Duodenal mucosa (tissue), 2 donors: ENCODE measurements around the gene VBP1.
"Not testable (repeated sequence)": the region's sequence is repeated elsewhere in the genome, so short reads cannot be mapped to it uniquely, and the experiment has no call there.

ENCODE experiments used
- H3K27ac ChIP-seq: one replicate; pipeline ENCODE4 v1.7.0; 2013; ENCODE audit warnings: low read depth, low read length
- H3K27me3 ChIP-seq, 2 donors: one replicate each; pipeline ENCODE4 v1.7.0; 2013; ENCODE audit warnings: low read length in 2 of 2, control low read depth in 1 of 2; ENCODE audit not compliant: insufficient read depth in 2 of 2, control insufficient read depth in 1 of 2
- H3K36me3 ChIP-seq, 2 donors: one replicate each; pipeline ENCODE4 v1.7.0; 2013; ENCODE audit warnings: low read length in 2 of 2, control low read depth in 1 of 2; ENCODE audit not compliant: insufficient read depth in 2 of 2, control insufficient read depth in 1 of 2
- H3K4me1 ChIP-seq, 2 donors: one replicate each; pipeline ENCODE4 v1.7.0; 2013; ENCODE audit warnings: low read length in 2 of 2, control low read depth in 1 of 2; ENCODE audit not compliant: insufficient read depth in 2 of 2, control insufficient read depth in 1 of 2
- H3K4me3 ChIP-seq, 2 donors: one replicate each; pipeline ENCODE4 v1.7.0; 2013; ENCODE audit warnings: low read length in 2 of 2, low read depth in 1 of 2
- H3K9ac ChIP-seq, 2 donors: one replicate each; pipeline ENCODE4 v1.7.0; 2013; ENCODE audit warnings: low read length in 2 of 2, low read depth in 1 of 2
- H3K9me3 ChIP-seq, 2 donors: one replicate each; pipeline ENCODE4 v1.7.0; 2013; ENCODE audit warnings: low read length in 2 of 2, control low read depth in 1 of 2; ENCODE audit not compliant: control insufficient read depth in 1 of 2

Gene VBP1

DNA sequence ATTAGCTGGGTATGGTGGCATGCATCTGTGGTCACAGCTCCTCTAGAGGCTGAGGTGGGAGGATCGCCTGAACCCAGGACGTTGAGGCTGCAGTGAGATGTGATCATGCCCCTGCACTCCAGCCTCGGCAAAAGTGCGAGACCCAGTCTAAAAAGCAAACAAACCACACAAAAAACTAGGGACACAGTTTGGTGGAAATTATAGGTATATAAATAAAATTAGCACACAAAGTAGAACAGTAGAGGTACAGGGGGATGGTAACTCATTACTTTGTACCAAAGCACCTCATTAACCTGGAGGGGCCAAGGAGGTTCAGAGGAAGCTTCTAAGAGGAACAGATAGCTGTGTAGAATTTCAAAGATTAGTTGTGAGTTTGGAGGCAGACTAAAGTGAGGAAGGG, 5.1 kb downstream of the VBP1 start:
- peaks cover 0 to 11% of the 10 kb centered on the region in 2 donors for H3K4me1 ChIP-seq
- H3K36me3 ChIP-seq = peaks cover 0 to 14% of the 10 kb centered on the region in 2 donors
- no peak overlapping the region for H3K9ac ChIP-seq
- H3K27me3 ChIP-seq = no peaks in the 10 kb centered on the region
- H3K4me3 ChIP-seq = no peak overlapping the region
- H3K27ac ChIP-seq = no peak overlapping the region
- no peaks in the 10 kb centered on the region for H3K9me3 ChIP-seq

DNA sequence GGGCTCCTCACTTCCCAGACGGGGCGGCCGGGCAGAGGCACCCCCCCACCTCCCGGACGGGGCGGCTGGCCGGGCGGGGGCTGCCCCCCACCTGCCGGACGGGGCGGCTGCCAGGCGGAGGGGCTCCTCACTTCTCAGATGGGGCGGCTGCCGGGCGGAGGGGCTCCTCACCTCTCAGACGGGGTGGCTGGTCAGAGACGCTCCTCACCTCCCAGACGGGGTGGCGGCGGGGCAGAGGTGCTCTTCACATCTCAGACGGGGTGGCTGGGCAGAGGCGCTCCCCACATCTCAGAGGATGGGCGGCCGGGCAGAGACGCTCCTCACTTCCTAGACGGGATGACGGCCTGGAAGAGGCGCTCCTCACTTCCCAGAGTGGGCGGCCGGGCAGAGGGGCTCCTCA, 7.5 kb downstream of the VBP1 start:
- peaks cover 8 to 29% of the 10 kb centered on the region in 2 donors for H3K36me3 ChIP-seq
- H3K9me3 ChIP-seq = not testable (repeated sequence)

DNA sequence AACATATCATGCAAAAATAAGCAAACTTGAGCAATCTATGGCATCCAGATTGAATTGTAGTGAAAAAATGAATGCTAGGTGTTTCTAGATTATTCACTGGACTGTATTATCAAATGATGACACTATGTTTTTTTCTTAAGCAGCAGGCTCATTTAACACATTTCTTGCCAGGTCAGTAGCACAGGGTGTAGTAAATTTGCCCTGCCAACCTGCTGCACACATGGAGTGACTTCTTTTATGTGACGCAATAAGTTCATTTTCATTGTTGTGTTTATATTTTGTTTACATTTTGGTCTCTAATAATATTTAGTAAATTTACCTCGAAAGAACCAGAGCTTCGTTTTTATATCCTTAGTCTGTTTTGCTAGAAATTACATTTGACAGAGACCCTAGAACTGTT, 9.5 kb downstream of the VBP1 start:
- Histone ChIP-seq H3K36me3 (peaks cover 11 to 27% of the 10 kb centered on the region in 2 donors), H3K27me3 (no peaks in the 10 kb centered on the region), H3K9ac (no peak overlapping the region), H3K4me1 (no peaks in the 10 kb centered on the region), H3K4me3 (no peak overlapping the region), H3K27ac (no peak overlapping the region), H3K9me3 (no peaks in the 10 kb centered on the region)

More for the DNA sequence above, 7.5 kb downstream of the VBP1 start:
- H3K4me1 ChIP-seq, H3K27ac ChIP-seq, H3K27me3 ChIP-seq, H3K9ac ChIP-seq, H3K4me3 ChIP-seq: not testable (repeated sequence)

DNA sequence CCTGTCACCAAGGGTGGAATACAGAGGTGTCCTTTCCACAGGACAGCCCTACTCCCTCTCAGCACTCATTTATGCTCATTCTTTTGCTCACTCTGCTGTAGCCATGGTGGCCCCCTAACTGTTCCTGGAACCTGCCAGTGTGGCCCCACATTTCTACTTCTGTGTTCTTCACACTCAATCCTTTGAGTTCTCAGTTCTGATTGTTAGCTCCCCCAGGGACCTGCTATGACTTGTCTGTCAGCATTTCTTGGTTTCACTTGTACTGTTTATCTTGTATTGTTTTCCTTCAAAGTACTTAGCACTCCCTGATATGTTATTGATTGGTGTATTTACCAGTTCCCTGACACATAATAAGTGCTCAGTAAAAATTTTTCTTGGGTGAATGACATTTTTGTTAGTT, 14.9 kb downstream of the VBP1 start:
- peaks cover 15 to 31% of the 10 kb centered on the region in 2 donors for H3K36me3 ChIP-seq
- H3K4me3 ChIP-seq = no peak overlapping the region
- H3K4me1 ChIP-seq = no peaks in the 10 kb centered on the region
- H3K27me3 ChIP-seq = no peaks in the 10 kb centered on the region
- no peak overlapping the region for H3K27ac ChIP-seq
- no peak overlapping the region for H3K9ac ChIP-seq
- H3K9me3 ChIP-seq = no peaks in the 10 kb centered on the region

GRCh38 chrX:155235891-155236290, 19.6 kb downstream of the VBP1 start:
- peaks cover 8 to 39% of the 10 kb centered on the region in 2 donors for H3K36me3 ChIP-seq
- H3K27me3 ChIP-seq = no peaks in the 10 kb centered on the region
- no peaks in the 10 kb centered on the region for H3K4me1 ChIP-seq
- no peak overlapping the region for H3K27ac ChIP-seq
- no peak overlapping the region for H3K4me3 ChIP-seq
- no peak overlapping the region for H3K9ac ChIP-seq
- H3K9me3 ChIP-seq = no peaks in the 10 kb centered on the region

DNA sequence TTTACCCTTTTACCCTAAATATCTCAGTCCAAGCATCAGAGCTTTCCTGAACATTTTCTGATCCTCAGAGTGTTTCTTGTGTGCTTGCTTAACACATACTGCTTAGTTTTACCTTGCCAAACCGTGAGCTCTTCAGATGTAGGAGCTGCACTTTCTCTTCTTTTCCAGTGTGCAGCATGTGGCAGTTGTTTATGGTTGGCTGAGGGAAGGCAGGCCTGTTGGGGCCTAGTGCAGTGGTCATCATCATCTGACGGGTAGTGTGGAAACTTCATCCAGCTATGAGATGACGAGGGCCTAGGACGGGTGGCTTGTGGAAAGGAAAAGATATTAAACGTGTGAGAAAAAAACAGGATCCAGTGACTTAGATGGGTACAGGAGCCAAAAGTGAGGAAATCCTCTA, 21.5 kb downstream of the VBP1 start:
- no peaks in the 10 kb centered on the region for H3K4me1 ChIP-seq
- no peak overlapping the region for H3K4me3 ChIP-seq
- H3K27me3 ChIP-seq = no peaks in the 10 kb centered on the region
- H3K27ac ChIP-seq = no peak overlapping the region
- no peak overlapping the region for H3K9ac ChIP-seq
- peaks cover 8 to 35% of the 10 kb centered on the region in 2 donors for H3K36me3 ChIP-seq
- H3K9me3 ChIP-seq = no peaks in the 10 kb centered on the region

DNA sequence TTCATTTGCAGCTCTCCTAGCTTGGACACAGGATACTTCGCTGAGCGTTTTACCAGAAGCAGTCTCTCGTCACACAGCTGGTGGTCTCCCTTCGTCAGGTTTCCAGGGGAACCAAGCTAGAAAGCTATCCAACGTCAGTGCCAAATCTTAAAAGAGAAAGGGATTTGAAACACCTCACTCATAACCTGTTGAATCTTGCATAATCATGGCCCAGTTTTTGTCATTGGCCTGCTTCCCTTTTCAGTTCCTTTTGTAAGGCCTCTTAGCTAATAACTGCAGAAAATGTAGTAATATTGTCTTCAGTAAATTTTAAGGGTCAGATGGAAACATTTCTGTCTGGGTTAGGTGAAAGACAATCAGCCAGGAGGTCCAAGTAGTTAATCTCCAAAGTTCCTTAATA, 26.0 kb downstream of the VBP1 start:
- H3K4me3 ChIP-seq = no peak overlapping the region
- no peak overlapping the region for H3K9ac ChIP-seq
- H3K36me3 ChIP-seq = peaks cover 4 to 13% of the 10 kb centered on the region in 2 donors
- no peaks in the 10 kb centered on the region for H3K27me3 ChIP-seq
- H3K27ac ChIP-seq = no peak overlapping the region
- H3K9me3 ChIP-seq = no peaks in the 10 kb centered on the region
- H3K4me1 ChIP-seq = no peaks in the 10 kb centered on the region

DNA sequence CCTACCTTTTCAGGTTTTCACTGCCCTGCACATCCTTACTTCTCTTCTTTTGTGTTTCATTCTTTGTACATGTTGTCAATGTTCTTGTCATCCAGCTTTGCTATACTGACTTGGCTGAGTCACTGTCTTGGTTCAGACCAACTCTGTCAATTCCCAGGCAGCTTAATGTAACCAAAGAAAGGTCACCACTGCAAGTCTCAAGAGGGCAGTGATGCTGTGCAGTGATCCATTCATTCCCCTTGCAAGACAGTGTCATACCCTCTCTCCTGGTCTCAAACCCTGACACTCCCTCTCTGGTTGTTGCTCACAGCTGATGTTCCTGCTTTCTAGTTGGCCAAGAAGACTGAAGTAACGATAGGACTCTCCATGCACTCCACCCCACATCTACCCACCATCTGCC, 30.5 kb downstream of the VBP1 start:
- Histone ChIP-seq H3K4me1 (no peaks in the 10 kb centered on the region), H3K4me3 (no peak overlapping the region), H3K9me3 (no peaks in the 10 kb centered on the region), H3K9ac (no peak overlapping the region), H3K36me3 (no peaks in the 10 kb centered on the region), H3K27me3 (no peaks in the 10 kb centered on the region), H3K27ac (no peak overlapping the region)

DNA sequence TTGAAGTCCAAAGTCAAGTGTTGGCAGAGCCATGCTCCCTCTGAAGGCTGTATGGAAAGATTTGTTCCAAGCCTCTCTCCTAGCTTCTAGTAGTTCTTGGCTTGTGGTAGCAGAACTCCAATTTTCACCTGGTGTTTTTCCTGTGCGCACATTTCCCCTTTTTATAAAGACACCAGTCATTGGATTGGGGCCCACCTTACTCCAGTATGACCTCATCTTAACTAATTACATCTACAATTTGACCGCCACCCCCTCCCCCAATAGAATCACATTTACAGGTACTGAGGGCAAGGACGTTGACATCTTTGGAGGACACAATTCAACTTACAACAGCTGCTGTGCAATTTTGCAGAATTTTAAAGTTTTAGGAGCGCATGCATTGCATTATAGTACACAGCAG, 31.2 kb downstream of the VBP1 start:
- Histone ChIP-seq H3K9ac (no peak overlapping the region), H3K27ac (no peak overlapping the region), H3K9me3 (no peaks in the 10 kb centered on the region), H3K4me3 (no peak overlapping the region), H3K36me3 (no peaks in the 10 kb centered on the region), H3K4me1 (no peaks in the 10 kb centered on the region), H3K27me3 (no peaks in the 10 kb centered on the region)

- H3K4me1 ChIP-seq = no peaks in the 10 kb centered on the region
- H3K36me3 ChIP-seq = no peaks in the 10 kb centered on the region
- no peak overlapping the region for H3K4me3 ChIP-seq
- no peaks in the 10 kb centered on the region for H3K27me3 ChIP-seq
- H3K9ac ChIP-seq = no peak overlapping the region
- H3K9me3 ChIP-seq = no peaks in the 10 kb centered on the region
- H3K27ac ChIP-seq = no peak overlapping the region
These were observed 35.1 kb downstream of the VBP1 start for GRCh38 chrX:155251391-155251790.

GRCh38 chrX:155259752-155260151, 43.5 kb downstream of the VBP1 start:
- H3K9ac ChIP-seq = no peak overlapping the region
- no peak overlapping the region for H3K27ac ChIP-seq
- H3K9me3 ChIP-seq = no peaks in the 10 kb centered on the region
- H3K27me3 ChIP-seq = no peaks in the 10 kb centered on the region
- no peaks in the 10 kb centered on the region for H3K36me3 ChIP-seq
- no peak overlapping the region for H3K4me3 ChIP-seq
- no peaks in the 10 kb centered on the region for H3K4me1 ChIP-seq
